ENCODE results near the gene WAC.

DNA sequence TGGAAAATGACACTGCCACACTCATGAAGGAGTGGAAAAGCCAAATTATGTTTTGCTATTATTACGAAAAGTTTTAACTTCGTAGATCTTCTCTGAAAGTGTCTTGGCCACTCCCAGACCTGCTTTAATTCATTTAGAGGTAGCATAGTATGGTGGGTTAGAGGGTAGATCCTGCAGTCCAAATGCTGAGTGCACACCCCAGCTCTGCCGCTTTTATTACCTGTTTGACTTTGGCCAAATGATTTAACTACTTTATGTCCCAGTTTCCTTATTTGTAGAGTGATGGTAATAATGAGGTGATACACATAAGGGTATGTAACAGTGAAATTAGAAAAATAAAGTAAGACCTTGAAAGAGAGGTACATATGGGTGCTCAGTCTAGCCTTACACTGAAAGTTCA is 23.6 kb upstream of the WAC start:
- TF ChIP-seq, protein P1, sequence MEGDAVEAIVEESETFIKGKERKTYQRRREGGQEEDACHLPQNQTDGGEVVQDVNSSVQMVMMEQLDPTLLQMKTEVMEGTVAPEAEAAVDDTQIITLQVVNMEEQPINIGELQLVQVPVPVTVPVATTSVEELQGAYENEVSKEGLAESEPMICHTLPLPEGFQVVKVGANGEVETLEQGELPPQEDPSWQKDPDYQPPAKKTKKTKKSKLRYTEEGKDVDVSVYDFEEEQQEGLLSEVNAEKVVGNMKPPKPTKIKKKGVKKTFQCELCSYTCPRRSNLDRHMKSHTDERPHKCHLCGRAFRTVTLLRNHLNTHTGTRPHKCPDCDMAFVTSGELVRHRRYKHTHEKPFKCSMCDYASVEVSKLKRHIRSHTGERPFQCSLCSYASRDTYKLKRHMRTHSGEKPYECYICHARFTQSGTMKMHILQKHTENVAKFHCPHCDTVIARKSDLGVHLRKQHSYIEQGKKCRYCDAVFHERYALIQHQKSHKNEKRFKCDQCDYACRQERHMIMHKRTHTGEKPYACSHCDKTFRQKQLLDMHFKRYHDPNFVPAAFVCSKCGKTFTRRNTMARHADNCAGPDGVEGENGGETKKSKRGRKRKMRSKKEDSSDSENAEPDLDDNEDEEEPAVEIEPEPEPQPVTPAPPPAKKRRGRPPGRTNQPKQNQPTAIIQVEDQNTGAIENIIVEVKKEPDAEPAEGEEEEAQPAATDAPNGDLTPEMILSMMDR (IDR thresholded peaks at IDR 0.05): no peak
- TF ChIP-seq POLR2A (IDR thresholded peaks at IDR 0.05): no peak
- TF ChIP-seq POLR2AphosphoS5 (IDR thresholded peaks at IDR 0.05): no peak
